GM18909 (cell line): ENCODE measurements around the gene WDR81.
"Not testable (repeated sequence)": the region's sequence is repeated elsewhere in the genome, so short reads cannot be mapped to it uniquely, and the experiment has no call there.

Experiments
- ATAC-seq: cut with Tn5 transposase; IDR thresholded peaks from one replicate; pipeline ENCODE4 v1.9.1; 2021; ENCODE audit warnings: mild to moderate bottlenecking; ENCODE audit not compliant: unreplicated experiment, poor library complexity

The WDR81 gene

DNA sequence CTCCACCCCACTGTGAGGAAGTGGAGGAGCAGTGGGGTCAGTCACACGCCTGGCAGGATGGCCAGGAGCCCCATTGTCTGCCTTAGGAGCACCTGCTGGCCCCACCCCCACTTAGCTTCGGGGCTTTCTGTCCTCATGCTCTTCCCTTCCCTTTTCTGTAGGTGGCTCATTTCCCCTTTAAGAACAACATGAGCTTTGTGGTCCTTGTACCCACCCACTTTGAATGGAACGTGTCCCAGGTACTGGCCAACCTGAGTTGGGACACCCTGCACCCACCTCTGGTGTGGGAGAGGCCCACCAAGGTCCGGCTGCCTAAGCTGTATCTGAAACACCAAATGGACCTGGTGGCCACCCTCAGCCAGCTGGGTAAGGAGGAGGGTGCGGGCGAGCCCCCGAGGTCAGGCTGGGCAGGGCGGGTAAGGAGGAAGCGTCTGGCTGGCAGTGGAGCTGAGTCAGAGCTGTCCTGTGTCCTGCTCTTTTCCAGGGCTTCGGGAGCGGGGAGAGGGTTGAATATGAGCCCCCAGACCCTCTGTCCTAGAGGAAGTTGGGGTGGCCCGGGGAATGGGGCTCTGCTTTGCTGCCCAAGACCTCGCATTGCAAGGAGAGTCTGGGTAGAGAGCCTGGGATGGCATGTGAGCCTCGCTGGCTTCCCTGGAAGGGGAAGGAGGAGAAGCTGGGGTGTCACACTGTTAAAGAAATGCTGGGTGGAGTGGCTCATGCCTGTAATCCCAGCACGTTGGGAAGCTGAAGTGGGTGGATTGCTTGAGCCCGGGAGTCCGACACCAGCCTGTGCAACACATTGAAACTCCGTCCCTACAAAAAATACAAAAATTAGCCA, 28.1 kb downstream of the WDR81 start:
- no peak for ATAC-seq

DNA sequence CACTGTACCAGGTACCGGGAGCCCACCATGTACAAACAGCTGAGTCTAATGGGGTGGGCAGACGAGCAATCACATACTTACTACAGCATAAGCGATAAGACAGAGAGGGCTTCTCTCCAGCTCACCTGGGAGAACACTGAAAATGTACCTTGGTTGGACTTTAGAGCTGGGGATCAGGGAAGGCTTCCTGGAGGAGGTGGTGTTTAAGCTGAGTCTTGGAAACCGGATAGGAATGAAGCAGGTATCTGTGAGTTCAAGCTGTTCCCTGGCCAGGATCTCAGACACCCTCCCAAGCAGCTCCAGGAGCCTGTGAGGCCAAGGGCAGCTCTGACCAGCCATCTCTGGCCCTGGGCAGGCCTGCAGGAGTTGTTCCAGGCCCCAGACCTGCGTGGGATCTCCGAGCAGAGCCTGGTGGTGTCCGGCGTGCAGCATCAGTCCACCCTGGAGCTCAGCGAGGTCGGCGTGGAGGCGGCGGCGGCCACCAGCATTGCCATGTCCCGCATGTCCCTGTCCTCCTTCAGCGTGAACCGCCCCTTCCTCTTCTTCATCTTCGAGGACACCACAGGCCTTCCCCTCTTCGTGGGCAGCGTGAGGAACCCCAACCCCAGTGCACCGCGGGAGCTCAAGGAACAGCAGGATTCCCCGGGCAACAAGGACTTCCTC, 29.4 kb downstream of the WDR81 start:
- no peak for ATAC-seq

DNA sequence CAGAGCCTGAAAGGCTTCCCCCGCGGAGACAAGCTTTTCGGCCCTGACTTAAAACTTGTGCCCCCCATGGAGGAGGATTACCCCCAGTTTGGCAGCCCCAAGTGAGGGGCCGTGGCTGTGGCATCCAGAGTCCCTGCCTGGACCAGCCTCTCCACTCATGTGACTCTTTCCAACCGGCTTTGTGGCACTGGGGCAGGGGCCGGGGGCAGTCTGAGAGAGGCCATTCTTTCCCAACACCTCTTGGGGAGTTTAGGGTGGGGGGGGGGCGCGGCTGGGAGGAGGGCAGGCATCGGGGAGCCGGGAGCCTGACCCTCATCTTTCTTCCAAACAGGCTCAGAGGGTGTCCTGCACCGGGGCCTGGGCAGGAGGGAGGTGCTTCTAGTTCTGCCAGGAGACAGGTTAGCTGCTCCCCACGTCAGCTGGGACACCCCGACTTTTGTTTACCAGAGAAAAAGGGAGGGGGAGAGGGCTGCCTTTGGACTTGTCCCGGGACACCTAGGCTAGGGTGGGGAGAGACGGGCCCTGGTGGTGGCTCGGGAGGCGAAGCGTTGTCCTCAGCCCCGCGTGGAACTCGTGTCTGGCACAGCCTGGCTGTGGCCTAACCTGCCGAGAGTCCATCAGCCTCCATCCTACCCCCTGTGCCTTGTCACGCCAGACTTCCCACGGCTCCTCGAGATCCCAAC, 30.1 kb downstream of the WDR81 start:
- ATAC-seq, result no peak

DNA sequence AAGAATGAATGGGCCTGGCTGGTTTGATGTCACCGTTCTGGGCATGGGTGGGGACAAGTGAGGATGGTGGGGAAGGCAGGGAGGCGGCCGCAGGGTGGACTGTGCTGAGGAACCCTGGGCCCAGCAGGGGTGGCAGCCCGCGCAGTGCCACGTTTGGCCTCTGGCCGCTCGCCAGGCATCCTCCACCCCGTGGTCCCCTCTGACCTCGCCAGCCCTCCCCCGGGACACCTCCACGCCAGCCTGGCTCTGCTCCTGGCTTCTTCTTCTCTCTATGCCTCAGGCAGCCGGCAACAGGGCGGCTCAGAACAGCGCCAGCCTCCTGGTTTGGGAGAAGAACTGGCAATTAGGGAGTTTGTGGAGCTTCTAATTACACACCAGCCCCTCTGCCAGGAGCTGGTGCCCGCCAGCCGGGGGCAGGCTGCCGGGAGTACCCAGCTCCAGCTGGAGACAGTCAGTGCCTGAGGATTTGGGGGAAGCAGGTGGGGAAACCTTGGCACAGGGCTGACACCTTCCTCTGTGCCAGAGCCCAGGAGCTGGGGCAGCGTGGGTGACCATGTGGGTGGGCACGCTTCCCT, 30.8 kb downstream of the WDR81 start:
- ATAC-seq, result no peak

DNA sequence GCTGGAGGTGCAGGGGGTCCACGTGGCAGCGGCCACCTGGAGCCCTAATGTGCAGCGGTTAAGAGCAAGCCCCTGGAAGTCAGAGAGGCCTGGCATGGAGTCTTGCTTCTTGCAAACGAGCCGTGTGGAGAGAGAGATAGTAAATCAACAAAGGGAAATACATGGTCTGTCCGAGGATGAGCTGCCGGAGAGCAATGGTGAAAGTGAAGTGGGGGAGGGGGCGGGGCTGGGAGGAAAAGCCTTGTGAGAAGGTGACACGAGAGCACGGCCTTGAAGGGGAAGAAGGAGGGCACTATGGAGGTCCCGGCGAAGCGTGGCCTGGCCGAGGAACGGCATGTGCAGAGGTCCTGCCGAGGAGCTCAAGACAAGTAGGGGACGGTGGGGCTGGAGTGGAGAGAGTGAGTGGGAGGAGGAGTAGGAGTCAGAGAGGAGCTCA, 31.3 kb downstream of the WDR81 start:
- no peak for ATAC-seq

DNA sequence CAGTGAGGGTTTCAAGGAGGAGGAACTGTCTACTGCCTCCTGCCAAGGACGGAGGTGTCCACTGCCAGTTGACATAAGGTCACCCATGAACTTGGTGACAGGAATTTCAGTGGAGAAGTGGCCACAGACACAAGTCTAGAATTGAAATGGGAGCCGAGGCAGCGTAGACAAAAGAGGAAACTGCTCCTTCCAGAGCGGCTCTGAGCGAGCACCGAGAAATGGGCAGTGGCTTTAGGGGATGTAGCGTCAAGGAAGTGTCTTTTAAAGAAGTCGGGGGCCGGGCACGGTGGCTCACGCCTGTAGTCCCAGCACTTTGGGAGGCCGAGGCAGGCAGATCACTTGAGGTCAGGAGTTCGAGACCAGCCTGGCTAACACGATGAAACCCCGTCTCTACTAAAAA, 34.3 kb downstream of the WDR81 start:
- no peak for ATAC-seq

DNA sequence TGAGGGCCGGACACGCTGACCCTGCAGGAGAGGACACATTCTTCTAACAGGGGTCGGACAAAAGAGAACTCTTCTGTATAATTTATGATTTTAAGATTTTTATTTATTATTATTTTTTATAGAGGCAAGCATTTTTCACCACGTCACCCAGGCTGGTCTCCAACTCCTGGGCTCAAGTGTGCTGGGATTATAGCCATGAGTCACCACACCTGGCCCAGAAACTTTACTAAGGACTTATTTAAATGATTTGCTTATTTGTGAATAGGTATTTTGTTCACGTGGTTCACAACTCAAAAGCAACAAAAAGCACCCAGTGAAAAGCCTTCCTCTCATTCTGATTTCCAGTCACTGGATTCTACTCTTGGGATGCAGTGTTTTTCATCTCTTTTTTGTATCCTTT, 35.0 kb downstream of the WDR81 start:
- no peak for ATAC-seq

DNA sequence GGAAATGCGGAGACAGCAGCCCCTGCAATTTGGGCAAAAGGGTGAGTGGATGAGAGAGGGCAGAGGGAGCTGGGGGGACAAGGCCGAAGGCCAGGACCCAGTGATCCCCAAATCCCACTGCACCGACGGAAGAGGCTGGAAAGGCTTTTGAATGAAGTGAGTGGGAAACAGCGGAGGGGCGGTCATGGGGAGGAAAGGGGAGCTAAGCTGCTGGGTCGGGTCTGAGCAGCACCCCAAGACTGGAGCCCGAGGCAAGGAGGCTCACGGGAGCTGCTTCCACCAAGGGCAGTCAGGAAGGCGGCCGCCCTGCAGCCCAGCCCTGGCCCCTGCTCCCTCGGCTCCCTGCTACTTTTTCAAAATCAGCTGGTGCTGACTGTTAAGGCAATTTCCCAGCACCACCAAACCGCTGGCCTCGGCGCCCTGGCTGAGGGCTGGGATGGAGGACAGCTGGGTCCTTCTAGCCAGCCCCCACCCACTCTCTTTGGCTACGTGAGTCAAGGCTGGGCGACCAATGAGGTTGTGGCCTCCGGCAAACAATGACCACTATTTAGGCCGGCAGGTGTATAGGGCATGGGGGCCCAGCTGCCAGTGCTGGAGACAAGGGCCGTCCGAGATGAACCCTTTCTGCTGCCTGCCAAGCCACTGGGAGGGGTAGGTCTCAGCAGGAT, 37.9 kb downstream of the WDR81 start:
- ATAC-seq, result no peak

DNA sequence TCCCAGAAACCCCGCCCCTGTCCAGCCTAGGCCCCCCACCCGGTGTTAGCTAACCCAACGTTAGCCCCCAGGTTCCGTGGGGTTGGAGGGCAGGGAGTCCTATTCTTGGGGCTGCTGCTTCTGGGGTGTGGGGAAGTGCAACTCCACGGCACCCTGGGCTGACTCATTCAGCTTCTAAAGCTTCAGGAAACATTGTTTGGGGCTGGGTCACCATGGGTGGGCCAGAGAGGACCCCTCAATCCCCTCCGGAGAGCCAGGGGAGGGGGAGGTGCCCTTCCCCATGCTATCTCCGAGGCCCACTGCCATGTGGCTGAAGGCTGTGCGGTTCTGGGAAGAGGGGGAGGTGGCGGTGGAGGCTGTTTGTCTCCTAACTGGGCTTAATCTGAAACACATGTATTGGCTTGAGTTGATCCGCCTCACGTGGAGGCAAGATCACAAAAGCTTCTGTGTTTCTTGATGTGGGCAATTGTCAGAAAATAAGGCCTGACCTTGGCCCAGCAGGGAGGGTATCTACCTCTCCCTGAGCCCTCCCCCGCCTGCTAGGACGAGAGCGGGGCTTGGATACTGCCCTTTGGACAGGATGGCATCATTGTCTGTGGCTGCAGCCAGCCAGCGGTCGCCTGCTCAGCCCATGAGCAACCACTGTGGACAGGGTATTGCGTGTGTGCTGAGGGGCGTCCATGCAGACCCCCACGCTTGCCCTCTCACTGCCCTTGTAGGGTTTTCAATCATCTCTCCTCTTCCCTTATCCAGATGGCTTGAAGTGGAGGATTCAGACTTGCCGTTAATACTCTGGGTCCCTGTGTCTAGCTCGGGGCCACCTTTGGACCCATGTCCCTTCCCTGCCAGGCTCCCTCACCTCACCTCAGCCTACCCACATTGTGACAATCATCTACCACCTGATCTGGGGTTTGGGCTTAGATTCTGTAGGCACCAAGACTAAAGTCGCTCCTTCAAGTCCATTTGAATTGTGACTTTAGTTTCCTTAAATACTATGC, 38.7 kb downstream of the WDR81 start:
- no peak for ATAC-seq

DNA sequence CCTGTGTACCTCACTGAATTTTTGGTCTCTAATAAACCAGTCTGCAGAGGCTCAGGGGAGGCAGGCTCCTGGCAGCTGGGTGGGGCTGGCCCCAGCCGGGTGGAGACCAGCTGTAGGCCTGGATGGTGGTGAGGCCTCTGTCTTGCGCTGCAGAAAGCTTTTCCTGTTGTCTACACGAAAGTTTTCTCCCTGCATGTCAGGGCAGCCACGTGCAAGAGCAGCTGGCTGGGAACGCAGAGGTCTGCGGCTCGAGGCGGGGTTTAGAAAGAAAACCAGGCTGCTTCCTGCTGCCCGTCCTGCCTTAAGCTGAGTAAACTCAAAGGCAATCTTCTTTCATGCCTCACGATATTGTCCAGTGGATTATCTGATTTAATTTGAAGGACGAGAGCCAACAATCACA, 39.8 kb downstream of the WDR81 start:
- ATAC-seq, result no peak

DNA sequence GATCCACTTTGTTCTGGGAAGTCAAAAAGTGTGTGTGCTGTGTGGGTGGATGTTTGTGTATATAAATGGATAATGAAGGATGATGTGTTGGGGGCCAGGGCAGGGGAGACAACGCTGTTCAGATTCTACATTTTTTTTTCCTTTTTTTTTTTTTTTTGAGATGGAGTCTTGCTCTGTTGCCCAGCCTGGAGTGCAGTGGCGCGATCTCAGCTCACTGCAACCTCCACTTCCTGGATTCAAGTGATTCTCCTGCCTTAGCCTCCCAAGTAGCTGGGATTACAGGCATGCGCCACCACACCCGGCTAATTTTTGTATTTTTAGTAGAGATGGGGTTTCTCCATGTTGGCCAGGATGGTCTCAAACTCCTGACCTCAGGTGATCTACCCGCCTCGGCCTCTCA, 40.2 kb downstream of the WDR81 start:
- ATAC-seq, result not testable (repeated sequence)

DNA sequence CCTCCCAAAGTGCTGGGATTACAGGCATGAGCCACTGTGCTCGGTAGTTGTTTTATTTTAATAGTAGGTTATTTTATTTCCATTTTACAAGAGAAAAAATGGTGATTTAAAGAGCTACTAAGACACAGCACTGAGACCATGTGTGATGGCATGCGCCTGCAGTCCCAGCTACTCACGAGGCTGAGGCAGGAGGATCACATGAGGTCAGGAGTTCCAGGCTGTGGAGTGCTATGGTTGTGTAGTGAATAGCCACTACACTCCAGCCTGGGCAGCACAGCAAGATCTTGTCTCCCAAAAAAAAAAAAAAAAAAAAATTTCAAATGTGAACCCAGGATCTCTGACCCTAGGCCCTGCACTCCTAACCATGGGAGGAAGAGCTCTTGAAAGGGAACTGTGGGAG, 41.1 kb downstream of the WDR81 start:
- no peak for ATAC-seq

DNA sequence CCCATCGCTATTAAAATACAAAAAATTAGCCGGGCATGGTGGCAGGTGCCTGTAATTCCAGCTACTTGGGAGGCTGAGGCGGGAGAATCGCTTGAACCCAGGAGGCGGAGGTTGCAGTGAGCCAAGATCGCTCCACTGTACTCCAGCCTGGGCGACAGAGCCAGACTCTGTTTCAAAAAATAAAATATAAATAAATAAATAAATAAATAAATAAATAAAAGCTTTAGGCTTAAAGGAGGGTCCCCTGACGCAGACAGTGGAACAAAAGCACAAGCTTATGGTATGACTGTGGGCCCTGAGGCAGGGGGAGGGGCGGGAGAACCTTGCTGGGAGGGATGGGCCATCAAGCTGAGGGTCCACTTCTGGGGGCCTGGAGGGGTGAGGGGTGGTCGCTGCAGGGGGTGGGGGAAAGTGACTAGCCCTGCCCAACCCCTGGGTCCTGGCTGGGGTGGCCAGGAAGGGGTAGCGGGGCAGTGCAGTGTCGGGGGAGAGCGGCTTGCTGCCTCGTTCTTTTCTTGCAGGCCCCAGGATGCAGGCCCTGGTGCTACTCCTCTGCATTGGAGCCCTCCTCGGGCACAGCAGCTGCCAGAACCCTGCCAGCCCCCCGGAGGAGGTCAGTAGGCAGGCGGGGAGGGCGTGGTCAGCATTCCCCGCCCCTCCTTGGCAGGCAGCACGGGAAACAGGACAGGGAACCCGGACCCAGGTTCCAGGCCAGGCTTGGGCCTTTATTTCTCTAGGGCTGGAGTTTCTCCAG, 42.1 kb downstream of the WDR81 start:
- ATAC-seq, result no peak

DNA sequence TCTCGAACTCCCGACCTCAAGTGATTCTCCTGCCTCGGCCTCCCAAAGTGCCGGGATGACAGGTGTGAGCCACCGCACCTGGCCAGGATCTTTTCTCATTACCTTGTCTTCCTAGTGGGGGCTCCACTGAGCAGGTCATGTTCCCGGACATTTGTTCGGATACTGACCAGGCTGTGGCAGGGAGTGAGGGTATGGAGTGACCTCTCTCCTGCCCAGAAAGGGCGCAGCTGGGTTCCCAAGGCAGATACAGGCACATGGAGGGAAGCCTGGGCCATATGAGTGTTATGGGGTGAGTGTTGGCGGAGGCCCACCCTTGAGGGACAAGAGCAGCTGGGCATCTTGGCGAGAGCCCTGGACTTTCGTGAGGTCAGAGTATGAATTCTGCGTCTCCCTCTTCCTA, 42.9 kb downstream of the WDR81 start:
- ATAC-seq, result no peak

DNA sequence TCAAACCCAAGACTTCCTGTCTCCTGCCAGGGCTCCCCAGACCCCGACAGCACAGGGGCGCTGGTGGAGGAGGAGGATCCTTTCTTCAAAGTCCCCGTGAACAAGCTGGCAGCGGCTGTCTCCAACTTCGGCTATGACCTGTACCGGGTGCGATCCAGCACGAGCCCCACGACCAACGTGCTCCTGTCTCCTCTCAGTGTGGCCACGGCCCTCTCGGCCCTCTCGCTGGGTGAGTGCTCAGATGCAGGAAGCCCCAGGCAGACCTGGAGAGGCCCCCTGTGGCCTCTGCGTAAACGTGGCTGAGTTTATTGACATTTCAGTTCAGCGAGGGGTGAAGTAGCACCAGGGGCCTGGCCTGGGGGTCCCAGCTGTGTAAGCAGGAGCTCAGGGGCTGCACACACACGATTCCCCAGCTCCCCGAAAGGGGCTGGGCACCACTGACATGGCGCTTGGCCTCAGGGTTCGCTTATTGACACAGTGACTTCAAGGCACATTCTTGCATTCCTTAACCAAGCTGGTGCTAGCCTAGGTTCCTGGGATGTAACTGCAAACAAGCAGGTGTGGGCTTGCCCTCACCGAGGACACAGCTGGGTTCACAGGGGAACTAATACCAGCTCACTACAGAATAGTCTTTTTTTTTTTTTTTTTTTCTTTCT, 45.4 kb downstream of the WDR81 start:
- ATAC-seq, result no peak

DNA sequence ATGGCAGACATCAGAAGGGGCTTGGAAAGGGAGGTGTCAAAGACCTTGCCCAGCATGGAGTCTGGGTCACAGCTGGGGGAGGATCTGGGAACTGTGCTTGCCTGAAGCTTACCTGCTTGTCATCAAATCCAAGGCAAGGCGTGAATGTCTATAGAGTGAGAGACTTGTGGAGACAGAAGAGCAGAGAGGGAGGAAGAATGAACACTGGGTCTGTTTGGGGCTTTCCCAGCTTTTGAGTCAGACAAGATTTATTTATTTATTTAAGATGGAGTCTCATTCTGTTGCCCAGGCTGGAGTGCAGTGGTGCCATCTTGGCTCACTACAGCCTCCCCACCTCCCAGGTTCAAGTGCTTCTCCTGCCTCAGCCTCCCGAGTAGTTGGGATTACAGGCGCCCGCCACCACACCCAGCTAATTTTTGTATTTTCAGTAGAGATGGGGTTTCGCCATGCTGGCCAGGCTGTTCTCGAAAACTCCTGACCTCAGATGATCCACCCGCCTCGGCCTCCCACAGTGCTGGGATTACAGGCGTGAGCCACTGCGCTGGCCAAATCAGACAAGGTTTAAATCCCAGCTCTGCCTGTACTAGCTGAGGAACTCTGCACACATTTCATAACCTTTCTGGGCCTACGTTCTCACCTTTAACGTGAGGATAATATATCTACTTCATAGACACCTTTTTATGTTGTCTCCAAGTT, 48.6 kb downstream of the WDR81 start:
- ATAC-seq, result not testable (repeated sequence)

DNA sequence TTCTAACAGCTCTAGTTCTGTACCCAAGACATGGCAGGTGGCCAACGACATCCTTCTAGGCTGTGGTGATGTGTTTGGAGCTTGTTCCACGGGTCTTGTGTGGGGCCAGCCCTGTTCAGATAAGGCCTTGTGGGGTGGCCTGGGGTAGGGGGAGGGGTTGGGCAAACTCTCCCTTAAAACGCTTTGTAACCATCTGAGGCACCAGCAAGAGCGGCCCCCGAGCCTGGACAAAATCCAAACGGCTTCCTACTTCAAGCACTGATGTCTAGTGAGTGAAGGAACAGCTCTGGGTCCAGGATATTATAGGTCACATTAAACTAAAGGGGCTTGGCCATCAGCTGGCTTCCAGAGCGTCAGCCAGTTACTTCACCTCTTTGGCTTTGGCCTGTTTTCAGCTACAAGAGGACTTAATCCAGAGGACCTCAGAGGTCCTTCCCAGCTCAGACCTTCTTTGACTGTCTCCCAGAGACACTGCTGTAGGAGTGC, 49.2 kb downstream of the WDR81 start:
- ATAC-seq, result no peak
